NCI-H2227 treated with DMSO at 0.1 percent for 48 hours (cell line): ENCODE measurements around the gene CFAP251.
"Not testable (repeated sequence)": the region's sequence is repeated elsewhere in the genome, so short reads cannot be mapped to it uniquely, and the experiment has no call there.

Experiments used
- DNase-seq: peaks from one replicate; lab custom pipeline; 2025; lab: John Stamatoyannopoulos, UW

CFAP251 gene

DNA sequence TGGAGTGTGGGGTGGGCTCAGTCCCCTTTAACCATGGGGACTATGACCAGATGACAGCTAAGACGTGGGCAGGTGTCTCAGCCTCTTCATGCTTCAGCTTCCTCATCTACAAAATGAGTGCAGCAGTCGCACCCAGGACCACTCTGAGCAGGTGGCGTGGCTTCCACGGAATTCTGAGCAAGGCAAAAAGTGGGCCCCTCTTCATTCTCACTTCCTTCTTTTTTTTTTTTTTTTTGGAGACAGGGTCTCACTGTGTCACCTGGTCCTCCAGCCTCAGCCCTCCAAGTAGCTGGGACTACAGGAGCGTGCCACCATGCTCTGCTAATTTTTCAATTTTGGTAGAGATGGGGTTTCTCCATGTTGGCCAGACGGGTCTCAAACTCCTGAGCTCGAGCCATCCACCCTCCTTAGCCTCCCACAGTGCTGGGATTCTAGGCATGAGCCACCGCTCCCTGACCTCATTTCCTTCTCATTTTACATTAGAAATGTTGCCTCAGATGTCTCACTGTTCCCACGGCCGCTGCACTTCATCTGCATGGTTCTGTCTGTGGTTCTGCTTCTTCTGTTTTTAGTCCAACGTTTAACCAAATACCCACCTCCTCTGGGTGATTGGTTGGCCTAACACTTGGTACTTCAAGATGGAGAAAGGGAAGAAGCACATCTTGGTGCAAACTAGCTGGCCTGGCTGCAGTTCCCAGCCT, 61.9 kb downstream of the CFAP251 start:
- no peak for DNase-seq

DNA sequence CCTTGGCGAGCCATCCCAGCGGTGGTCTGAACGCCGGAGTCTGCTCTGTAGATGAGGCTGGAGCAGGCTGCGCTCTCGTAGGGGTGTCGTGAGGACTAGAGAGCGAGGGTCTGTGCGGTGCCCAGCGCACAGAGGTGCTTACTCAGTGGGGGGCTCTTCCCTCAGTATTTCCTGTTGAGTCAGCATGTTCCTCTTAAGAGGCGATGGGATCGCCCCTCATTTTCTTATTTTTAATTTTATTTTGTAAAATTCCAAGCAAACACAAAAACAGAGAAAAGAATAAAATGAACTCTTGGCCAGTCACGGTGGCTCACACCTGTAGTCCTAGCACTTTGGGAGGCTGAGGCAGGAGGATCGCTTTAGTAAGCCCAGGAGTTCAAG, 62.5 kb downstream of the CFAP251 start:
- no peak for DNase-seq

DNA sequence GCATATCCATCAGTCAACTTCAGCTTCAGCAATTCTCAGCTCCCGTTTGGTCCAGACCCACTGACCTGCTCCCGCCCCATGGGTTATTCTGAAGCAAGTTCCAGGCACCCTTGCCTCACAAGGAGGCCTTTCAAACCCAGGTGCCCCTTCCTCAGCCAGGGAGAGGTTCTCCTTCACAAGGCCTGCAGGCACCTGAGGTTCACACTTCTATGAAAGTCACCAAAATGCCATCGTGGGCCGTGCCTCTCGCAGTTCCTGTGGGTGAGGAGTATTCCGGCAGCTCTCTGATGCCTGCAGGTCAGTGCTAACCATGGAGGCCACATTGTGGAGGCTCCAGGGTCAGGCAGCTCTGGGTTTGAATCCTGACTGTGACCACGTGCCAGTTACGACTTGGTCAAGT, 63.1 kb downstream of the CFAP251 start:
- no peak for DNase-seq

DNA sequence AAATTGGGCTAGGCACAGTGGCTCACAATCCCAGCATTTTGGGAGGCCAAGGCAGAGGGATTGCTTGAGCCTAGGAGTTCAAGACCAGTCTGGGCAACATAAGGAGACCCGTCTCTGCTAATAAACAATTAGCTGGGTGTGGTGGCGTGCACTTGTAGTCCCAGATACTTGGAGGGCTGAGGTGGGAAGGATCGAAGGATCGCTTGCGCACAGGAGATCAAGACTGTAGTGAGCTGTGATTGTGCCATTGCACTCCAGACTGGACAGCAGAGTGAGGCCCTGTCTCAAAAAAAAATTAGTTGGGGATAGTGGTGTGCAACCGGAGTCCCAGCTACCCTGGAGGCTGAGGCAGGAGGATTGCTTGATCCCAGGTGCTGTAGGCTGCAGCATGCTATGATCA, 64.6 kb downstream of the CFAP251 start:
- no peak for DNase-seq

DNA sequence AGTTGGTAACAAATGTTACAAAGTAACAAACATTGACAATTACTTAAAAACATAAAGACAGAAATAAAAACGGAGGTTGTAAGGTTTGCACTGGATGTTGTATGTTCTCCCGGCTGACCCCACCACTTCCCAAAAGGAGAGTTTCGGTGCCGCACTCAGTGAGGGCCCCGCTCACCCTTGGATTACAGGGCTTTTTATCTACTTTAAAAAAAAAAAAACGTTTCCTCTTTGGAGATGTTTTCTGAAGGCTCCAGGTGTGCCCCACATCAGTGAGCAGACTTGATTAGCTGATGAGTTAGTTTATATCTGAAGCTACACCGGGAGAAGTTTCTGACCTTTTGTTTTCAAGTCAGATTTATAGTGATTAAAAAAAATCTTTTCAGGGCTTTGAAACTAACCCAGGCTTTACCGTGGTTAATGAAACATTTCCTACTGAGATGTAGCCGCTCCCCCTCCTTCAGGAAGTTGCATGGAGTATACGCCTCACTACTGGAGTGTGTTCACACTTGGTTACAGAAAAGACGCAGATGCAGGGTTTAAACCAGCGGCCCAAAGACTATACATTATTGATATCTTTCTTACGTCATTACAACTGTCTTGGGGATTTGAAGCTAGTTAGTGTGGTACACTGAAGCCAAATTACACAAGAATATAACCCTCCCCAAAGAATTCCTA, 65.3 kb downstream of the CFAP251 start:
- DNase-seq: no peak

DNA sequence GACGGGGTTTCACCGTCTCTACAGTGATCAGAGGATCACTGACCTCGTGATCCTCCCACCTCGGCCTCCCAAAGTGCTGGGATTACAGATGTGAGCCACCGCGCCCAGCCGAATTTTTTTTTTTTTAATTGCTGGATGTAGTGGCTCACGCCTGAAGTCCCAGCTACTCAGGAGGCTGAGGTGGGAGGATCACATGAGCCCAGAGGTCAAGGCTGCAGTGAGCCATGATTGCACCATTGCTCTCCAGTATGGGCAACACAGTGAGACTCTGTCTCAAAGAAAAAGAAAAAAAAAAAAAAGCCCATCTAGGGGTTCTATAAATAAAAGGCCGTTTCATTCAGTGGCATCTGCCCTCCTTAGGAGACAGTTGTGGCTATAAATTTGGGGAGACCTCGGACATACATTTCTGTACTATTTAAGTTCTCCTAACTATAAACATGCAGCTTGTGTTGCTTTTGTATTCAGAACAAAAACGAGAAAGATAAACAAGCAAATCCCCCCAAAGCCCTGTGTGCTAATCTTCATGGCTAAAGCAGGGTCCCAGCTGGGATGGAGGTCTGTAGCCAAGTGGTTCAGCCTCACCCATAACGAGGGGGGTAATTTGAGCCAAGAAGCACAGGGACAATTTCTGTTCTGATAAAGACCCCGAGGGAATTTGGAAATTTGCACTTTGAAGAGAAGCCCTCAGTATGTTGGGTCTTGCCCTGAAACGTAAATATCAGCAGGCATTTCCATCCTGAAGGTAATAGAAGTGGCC, 68.3 kb downstream of the CFAP251 start:
- DNase-seq: no peak

DNA sequence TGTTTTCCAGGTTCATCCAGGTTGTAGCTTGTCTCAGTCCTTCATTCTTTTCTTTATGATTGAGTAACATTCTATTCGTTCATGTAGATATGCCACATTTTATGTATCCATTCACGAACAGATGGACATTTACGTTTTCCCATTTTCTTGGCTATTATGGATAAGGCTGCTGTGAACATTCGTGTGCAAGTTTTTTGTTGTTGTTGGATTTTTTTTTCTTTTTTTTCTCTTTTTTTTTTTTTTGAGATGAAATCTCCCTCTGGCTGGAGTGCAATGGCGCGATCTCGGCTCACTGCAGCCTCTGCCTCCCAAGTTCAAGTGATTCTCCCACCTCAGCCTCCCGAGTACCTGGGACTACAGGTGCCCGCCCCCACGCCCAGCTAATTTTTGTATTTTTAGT, 70.1 kb downstream of the CFAP251 start:
- not testable (repeated sequence) for DNase-seq

DNA sequence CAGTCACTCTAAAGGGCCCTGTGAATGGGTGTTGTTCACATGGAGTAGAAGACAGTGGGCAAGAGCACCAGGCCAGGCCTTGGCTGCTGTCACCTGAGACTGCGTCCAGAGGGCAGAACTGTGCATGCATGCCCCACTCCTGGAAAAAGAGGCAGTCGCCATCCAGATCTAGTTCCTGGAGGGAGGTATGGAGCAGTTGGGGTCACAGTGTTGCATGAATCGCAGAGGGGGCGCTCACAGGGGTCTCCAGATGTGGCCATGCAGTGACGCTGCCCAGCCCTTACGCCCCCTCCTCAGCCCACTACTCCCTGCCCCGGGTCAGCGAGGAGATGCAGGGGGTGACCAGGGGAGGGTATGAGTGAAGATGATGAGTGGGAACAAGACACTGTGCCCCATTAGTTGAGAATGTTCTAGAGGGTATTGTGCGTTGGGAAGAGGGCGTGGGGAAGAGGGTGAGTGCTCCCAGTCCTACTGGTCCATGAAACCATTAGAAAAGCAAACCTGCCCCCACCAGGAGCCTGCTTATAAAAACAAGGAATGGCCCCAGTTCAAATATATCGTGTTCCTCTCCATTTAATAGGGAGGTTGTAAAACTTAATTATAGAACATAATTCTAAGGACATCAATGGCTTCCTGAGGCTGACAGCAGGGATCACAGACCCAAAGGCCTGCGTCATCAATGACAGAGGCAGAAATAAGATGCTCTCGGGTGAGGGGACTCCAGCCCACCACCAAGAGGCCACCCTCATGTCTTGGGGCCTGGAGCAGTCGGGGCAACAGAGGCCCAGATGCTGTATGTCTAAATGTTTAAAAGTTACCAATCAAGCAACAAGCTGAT, 71.1 kb downstream of the CFAP251 start:
- DNase-seq: no peak

DNA sequence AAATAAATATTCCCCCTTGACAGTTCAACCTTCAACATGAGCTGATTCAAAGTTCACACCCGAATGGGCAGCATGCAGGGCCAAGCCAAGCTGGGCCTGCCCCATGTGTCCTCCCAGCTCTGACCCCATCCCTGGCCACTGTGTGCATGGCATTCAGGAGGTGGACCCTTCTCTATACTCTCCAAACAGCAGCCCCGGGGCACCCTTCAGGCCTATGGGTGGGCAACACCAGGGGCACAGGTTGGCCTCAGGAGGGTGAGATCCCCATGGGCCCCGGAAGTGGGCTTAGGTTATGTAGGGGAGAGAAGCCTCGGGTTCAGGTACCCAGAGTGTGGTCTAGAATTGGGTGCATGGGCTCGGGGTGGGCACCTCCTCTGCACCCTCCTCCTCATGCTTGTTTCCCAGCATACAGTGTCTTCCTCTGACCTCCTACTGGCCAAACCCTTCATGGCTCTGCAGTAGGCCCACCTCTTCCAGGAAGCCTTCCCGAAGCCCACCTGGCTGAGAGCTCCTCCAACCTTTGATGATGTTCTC, 71.8 kb downstream of the CFAP251 start:
- no peak for DNase-seq

DNA sequence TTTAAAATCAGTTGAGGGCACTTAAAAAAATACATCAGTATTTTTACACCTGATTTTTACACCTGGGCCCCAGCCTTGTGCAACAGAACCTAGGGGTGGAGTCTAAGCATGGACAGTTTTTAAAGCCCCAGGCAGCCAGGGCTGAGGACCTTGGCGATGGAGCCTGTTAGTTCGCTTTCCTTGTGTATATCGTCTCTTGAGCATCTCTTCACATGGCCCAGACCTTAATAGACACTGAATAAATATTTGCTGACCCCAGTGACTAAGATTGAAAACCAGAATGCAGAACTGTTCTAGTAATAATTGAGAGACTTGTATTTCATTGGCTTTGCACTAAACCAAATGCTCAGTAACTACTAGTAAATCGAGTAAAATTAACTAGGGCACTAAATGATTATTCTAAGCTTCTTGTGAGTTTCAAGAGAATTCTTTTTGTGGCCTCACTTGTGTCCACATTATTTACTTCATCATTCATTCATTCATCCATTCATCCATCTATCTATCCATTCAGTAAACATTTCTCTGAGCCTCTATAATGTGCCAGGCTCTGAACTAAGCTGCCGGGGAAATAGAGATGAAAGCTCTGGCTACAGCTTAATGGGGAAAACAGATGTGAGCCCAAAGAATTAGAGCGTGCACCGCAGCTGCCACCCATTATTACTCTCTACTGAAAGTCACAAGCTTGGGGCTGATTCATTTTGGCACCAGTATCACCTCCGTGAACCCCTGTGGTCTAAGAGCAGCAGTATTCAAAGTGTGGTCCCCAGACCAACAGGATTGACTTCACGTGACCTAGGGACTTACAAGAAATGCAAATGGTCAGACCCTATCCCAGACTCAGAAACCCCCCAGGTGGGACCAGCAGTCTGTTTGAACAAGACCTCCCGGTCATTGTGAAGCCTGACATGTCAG, 72.6 kb downstream of the CFAP251 start:
- no peak for DNase-seq

DNA sequence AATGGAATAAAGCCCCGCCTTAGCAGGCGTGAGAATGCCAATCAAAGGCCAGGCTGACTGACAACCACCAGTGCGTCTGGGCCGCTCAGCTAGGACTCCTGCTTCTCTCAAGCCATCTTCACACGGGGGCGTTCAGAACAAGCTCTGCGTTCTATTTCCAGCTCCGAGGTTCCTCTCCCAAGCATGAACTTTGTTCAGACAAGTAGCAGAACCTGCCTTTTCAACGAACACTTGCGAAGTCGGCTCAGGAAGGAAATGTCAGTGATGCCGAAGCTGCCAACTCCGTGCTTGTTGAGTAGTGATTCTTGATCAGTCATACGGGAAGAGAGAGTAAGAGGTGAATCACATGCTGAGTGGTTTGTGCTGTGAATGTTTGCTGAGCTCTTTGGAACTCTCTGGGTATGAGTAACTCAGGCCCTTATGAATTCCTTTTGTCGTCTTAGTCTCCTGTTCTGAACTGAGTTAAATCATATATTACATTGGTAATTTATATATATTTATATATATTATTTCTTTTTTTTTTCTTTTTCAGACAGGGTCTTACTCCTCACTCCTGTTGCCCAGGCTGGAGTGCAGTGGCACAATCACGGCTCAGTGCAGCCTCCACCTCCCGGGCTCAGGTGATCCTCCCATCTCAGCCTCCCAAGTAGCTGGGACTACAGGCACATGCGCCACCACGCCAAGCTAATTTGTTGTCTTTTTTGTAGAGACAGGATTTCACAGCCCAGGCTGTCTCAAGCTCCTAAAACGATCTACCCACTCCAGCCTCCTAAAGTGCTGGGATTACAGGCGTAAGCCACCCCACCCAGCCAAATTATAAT, 73.9 kb downstream of the CFAP251 start:
- DNase-seq: no peak

DNA sequence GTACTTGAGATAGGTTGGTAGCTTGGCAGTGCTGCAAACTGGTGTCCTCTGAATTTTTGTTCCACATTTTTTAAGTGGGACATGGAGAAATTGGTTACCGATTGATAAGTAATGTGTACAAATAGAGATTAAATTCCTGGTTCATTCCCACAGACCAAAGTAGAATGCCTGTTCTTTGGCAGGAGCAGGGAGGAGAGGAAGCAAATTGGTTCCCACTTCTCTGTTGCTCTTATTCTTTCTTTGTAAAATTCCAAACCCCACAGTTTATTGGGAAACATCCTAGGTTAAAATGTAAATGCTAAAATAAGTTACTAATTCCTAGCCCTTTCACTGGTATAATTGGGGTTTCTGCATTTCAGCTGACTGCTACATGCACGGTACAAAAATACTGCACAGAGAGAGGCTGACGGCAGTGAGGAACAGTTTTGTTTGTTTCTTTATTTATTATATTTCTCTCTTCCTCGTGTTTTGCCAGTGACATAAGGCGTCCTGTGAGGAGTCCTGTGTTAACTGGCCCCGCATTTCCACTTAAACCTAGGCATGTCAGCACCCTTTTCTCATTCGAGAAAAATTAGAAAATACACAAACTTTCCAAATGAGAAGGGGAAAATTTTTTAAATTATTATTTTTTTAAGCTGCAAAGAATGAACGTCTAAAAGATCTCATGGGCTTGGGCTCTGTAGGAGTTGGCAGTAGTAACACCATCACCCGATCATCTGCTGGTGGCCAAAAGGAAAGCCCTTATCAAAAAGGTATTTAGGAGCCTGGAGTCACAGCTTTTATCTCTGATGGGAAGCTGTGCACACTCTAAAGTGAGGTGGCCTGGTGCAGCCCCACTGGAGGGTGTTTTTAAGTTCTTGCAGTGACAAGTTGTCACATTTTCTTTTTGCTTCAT, 77.9 kb downstream of the CFAP251 start:
- no peak for DNase-seq

DNA sequence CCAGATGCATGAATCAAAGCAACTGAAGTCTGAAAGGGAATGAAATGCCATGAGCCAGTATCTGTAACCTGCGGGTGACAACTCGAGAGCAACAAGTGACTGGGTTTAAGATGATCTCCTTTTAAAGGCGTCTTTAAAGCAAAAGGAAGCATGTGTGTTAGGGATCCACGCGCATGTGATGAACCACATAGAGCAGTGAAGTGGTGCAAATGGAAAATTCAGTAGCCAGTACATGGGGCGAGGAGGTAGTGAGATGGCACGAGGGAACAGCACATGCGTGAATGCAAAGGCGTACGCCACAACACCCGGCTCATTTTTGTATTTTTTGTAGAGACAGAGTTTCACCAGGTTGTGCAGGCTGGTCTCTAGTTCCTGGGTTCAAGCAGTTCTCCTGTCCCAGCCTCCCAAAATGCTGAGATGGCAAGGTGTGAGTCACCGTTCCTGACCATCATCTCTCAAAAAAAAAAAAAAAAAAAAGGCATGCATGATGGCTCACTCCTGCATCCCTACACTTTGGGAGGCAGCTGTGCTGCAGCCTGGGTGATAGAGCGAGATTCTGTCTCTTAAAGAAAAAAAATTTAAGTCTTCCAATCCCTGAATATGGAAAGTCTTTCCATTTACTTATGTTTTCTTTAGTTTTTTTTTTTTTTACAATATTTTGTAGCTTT, 78.7 kb downstream of the CFAP251 start:
- DNase-seq: no peak

DNA sequence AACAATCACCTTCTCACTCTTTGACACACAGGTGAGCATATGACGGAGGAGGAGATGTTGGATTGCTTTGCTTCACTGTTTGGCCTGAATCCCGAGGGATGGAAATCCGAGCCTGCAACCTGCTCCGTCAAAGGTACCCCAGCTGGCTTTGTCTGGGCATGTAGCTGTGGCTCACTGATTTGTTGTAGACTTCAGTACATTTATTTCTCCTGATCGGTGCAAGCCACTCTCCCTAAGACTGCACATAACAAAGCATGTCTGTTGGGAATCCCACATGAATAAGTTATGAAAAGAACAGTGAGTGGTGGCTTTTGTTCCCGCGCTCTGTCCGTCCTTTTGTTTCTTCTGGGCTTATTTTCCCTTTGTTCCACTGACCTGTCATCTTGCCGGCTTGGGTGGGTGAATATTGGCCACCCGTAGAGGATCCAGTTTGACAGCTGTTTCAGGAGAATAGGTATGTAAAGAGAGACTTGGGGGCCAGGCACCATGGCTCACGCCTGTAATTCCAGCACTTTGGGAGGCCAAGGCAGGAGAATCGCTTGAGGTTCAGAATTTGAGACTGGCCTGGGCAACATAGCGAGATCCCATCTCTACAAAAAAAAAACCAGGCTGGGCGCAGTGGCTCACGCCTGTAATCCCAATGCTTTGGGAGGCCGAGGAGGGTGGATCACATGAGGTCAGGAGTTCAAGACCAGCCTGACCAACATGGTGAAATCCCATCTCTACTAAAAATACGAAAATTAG, 83.2 kb downstream of the CFAP251 start:
- DNase-seq: no peak

DNA sequence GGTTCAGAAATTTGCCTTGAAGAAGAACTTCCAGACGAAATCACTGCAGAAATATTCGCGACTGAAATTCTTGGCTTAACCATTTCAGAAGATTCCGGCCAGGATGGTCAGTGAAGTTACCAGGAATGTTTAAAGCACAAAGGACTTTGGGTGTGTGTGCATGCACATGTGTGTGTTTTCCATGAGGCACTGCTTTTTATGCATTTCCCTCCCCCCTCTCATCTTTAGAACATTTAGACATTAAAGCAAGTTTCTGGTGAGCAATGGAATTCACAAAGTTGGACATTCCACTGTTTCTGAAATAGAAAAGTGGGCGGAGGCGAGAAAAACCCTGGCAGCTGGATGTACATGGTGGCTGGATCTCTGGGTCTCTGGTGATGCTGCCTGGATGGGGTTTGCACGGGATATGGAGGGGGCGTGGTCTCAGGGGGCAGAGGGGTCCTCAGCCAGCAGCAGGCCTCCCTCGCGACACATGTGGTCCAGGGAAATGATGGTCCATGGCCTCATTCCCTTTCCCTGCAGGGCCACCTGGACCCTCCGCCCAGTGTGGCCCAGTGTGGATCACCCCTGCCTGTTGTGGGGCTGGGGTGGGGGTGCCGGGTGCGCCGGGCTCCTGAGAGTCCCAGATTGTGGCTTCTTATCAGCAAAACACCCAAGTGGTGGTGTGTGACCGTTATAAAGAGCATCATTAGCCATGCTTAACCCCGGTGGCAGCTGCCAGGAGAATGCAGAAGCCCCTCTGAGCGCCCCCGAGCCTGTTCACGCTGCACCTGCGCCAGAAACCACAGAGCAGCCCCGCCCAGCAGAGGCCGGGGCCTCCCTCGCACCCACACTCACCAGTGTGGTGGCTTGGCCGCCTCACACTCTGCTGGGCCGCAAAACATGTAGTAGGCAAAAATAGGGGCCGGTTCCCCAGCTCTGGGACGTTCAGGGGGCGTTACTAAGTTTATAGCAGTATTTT, 85.5 kb downstream of the CFAP251 start:
- DNase-seq: no peak

DNA sequence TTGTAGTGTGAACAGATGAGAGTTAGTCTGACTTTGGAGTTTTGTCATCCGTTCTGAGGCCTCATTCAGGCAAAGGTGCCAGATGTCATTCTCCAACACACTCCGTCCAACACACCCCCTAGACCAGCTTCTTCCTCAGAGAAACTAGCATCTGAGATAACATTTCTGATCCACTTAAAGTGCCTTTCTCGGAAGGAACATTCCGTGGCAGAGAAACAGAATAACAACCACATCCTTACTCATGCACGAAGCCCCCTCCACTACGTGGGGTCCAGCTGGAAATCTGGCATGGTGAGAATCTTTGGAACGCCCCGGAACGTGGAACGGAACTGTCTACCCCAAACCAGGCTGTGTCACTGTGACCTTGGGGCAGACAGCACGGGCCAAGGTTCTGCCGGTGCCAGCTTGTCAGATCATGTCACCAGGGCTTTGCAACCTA, 86.3 kb downstream of the CFAP251 start:
- no peak for DNase-seq
